Lung (tissue), 12 donors: ENCODE data around the gene USP47. TPM values are rescaled to one million over a fixed set of nuclear protein-coding genes. Genes with fewer than 3 reads are reported as not detected.

ENCODE experiments used
- ATAC-seq: fragments of 200-7000 bp; cut with Tn5 transposase; one replicate; pipeline ENCODE4 v1.9.1; 2020; ENCODE audit warnings: moderate number of reproducible peaks; ENCODE audit not compliant: insufficient read depth, low FRiP score
- DNase-seq, 3 donors: peaks; one replicate each; pipeline ENCODE4 v3.0.0-alpha.2; 2013 to 2017
- H3K27ac ChIP-seq, 2 donors: one replicate each; pipeline ENCODE4 v1.5.1; 2013; ENCODE audit warnings: mild to moderate bottlenecking in 2 of 2, moderate library complexity in 2 of 2, control low read depth in 1 of 2, inconsistent platforms in 1 of 2, low read depth in 1 of 2, low read length in 1 of 2
- H3K27me3 ChIP-seq, 3 donors: one replicate each; pipeline ENCODE4 v1.5.1; 2013; ENCODE audit warnings: low read length in 2 of 3; ENCODE audit not compliant: control insufficient read depth in 3 of 3, insufficient read depth in 3 of 3
- H3K36me3 ChIP-seq, 4 donors: one replicate each; pipeline ENCODE4 v1.5.1; 2013; ENCODE audit warnings: low read length in 4 of 4, mild to moderate bottlenecking in 1 of 4, moderate library complexity in 1 of 4; ENCODE audit not compliant: control insufficient read depth in 4 of 4, insufficient read depth in 4 of 4
- H3K4me1 ChIP-seq, 5 donors: one replicate each; pipeline ENCODE4 v1.5.1; 2013; ENCODE audit warnings: low read length in 5 of 5, mild to moderate bottlenecking in 2 of 5, moderate library complexity in 1 of 5; ENCODE audit not compliant: control insufficient read depth in 5 of 5, insufficient read depth in 5 of 5
- H3K4me3 ChIP-seq: one replicate; pipeline ENCODE4 v1.5.1; 2013; ENCODE audit warnings: mild to moderate bottlenecking, control low read depth, moderate library complexity
- H3K9ac ChIP-seq, 2 donors: one replicate each; pipeline ENCODE4 v1.5.1; 2013; ENCODE audit warnings: low read length in 2 of 2, control low read depth in 1 of 2; ENCODE audit not compliant: insufficient read depth in 1 of 2
- H3K9me3 ChIP-seq, 4 donors: one replicate each; pipeline ENCODE4 v1.5.1; 2013; ENCODE audit warnings: low read length in 3 of 4, mild to moderate bottlenecking in 1 of 4, moderate library complexity in 1 of 4; ENCODE audit not compliant: control insufficient read depth in 4 of 4, insufficient read depth in 3 of 4
- WGBS, 2 donors: extraction: QIAGEN DNeasy Blood & Tissue Kit; methylation state at CpG; one replicate each; pipeline ENCODE4 v1.1.7; 2013; 5-methylcytosine and 5-hydroxymethylcytosine counted together
- polyA plus RNA-seq, 2 donors: library from polyadenylated mRNA; stranded (reverse); fragments of 200-250 nt; gene quantifications; one replicate each; pipeline ENCODE4 v1.2.1, GENCODE V29; 2013
- total RNA-seq, 2 donors: library from RNA; depleted of rRNA in 1 of 2; stranded (reverse); fragments of >200 nt in 1 of 2; gene quantifications; one replicate each; pipeline ENCODE4 v1.2.1, GENCODE V29; 2014 to 2021
- TF ChIP-seq, protein P1 (sequence below): IDR thresholded peaks from 2 replicates; pipeline ENCODE4 v1.5.1; 2012; ENCODE audit warnings: mild to moderate bottlenecking; ENCODE audit errors: control extremely low read depth, extremely low read depth
- donor health status: control.
- donor health status: control.
- donor health status: Bipolar disorder and iron deficiency.
- donor health status: healthy.
- donor health status: DM: yes; HTN: yes; CAD: no.

USP47 gene
- total and polyA plus RNA-seq, 4 donors: 20.4 to 183 (median 31.9) TPM

DNA sequence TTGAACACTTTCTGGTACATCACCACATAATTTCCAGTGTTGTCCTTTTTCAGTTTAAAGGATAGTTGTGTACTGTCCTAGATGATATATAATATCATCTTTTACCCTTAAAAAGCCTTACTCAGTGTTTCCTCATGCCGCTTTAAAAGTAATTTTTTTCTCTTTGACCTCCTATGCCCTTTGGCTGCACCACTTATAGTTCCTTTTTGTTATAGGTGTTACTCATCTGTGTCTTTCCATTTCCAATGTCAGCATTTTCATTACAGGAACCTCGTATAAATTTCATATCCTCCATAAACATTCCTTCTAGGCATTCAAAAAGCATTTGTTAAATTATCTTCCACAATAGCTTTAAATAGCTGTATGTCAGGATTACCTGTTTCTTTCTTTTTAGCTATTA is 40.8 kb downstream of the USP47 start:
- no peak overlapping the region for H3K27ac ChIP-seq
- H3K36me3 ChIP-seq: peaks cover 12 to 34% (median 27%) of the 10 kb centered on the region in 4 donors
- DNase-seq: no peak
- H3K4me3 ChIP-seq: no peak overlapping the region
- 52 to 65% methylated on average over 2 of the region's 2 CpGs for WGBS, 2 donors
- no peak for ATAC-seq
- H3K27me3 ChIP-seq: no peaks in the 10 kb centered on the region
- TF ChIP-seq, protein P1, sequence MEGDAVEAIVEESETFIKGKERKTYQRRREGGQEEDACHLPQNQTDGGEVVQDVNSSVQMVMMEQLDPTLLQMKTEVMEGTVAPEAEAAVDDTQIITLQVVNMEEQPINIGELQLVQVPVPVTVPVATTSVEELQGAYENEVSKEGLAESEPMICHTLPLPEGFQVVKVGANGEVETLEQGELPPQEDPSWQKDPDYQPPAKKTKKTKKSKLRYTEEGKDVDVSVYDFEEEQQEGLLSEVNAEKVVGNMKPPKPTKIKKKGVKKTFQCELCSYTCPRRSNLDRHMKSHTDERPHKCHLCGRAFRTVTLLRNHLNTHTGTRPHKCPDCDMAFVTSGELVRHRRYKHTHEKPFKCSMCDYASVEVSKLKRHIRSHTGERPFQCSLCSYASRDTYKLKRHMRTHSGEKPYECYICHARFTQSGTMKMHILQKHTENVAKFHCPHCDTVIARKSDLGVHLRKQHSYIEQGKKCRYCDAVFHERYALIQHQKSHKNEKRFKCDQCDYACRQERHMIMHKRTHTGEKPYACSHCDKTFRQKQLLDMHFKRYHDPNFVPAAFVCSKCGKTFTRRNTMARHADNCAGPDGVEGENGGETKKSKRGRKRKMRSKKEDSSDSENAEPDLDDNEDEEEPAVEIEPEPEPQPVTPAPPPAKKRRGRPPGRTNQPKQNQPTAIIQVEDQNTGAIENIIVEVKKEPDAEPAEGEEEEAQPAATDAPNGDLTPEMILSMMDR: no peak
- peaks cover 0 to 12% (median 5%) of the 10 kb centered on the region in 5 donors for H3K4me1 ChIP-seq
- H3K9me3 ChIP-seq: no peaks in the 10 kb centered on the region
- H3K9ac ChIP-seq: no peak overlapping the region

DNA sequence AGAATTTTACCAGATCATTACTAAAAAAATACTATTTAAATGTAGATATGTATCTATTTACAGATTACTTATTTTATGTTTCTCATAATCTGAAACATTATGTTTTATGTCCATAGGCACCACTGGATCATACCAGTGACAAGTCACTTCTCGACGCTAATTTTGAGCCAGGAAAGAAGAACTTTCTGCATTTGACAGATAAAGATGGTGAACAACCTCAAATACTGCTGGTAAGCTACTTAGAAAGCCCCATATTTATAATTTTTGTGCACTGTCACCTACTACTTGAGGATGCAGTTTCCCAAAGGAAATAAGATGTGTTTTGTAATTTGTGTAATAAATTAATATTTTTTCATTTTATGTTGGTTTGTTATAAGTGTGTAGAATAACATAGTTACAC is 42.6 kb downstream of the USP47 start:
- H3K9ac ChIP-seq: no peak overlapping the region
- H3K36me3 ChIP-seq: peaks cover 12 to 37% (median 27%) of the 10 kb centered on the region in 4 donors
- ATAC-seq (no peak), DNase-seq (no peak)
- H3K4me1 ChIP-seq: peaks cover 0 to 9% (median 5%) of the 10 kb centered on the region in 5 donors
- no peaks in the 10 kb centered on the region for H3K27me3 ChIP-seq
- no peak overlapping the region for H3K4me3 ChIP-seq
- no peaks in the 10 kb centered on the region for H3K9me3 ChIP-seq
- 82 to 90% methylated on average over 2 of the region's 2 CpGs for WGBS, 2 donors
- no peak overlapping the region for H3K27ac ChIP-seq
- TF ChIP-seq, protein P1: no peak

DNA sequence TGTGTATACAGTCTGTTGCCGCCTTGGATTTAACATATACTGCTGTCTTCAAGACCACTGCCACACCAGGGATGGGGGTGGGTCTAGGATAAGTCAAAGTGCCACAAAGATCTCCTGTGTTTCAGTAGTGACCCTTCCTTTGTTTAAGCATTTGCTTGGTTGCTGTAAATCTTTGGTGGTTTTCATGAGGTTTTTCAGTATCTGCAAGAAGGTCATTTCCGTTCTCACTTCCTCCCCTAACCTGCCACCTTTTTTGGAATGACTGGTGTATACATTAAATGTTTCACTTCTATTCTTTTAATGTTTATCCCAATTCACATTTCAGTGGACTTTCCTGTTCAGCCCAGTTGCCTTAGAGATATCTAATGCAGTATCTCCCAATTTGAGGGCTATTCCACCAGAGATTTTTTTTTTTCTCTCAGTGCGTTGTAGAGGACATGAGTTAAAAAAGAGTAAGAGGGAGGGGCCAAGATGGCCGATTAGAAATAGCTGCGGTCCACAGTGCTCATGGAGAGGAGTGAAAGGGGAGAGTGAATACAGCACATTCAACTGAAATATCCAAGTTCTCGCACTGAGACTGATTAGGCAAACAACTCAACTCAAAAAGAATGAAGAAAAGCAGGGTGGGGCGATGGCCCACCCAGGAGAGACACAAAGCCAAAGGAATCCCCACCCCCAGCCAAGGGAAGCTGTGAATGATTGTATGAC is 43.2 kb downstream of the USP47 start:
- ATAC-seq (no peak), DNase-seq (no peak)
- Histone ChIP-seq H3K4me3 (no peak overlapping the region), H3K9ac (no peak overlapping the region), H3K36me3 (peaks cover 12 to 37% (median 27%) of the 10 kb centered on the region in 4 donors), H3K27me3 (no peaks in the 10 kb centered on the region), H3K27ac (no peak overlapping the region), H3K9me3 (no peaks in the 10 kb centered on the region), H3K4me1 (peaks cover 0 to 9% (median 5%) of the 10 kb centered on the region in 5 donors)
- TF ChIP-seq, protein P1: no peak
- WGBS, 2 donors: 92 to 93% methylated on average over 7 of the region's 7 CpGs
